Measurements from ENCODE around the gene ARSI. TPM values are rescaled to one million over a fixed set of nuclear protein-coding genes. Genes with fewer than 3 reads are reported as not detected.

The ARSI gene
- total and polyA plus RNA-seq, 2 of the 4 experiments (the other 2 are of a cell fraction), result 14.8 to 15.2 TPM

- peak overlapping the region; percentile 99 for H3K4ac ChIP-seq (ENCODE audit: low read depth, low read length)
- H3K4me1 ChIP-seq (ENCODE audit: control insufficient read depth, insufficient read depth, low read length), result peaks cover 36% of the 10 kb centered on the region
- dilution Hi-C loops (cut with HindIII; ENCODE audit: low sequenced_read_pairs, unreplicated experiment), result no loop called here
- no peaks in the 10 kb centered on the region for H3K27me3 ChIP-seq (ENCODE audit: control insufficient read depth, insufficient read depth, low read length)
- peak overlapping the region; percentile 97 for H4K5ac ChIP-seq (ENCODE audit: low read depth, low read length)
- CTCF ChIA-PET, result interaction anchor here (1.0 to 1.1 kb wide), 3 partner anchors 9 to 101 kb away, joined by 3 to 6 read pairs (median 3); no protein-coding TSS in a partner anchor
- peak overlapping the region; percentile 77 for H2AK9ac ChIP-seq (replicated peaks; ENCODE audit: low read depth, low read length, poor library complexity)
- H2BK15ac ChIP-seq (ENCODE audit: low read depth, low read length), result peak overlapping the region; percentile 97
- peak overlapping the region; percentile 95 for H3K14ac ChIP-seq (replicated peaks; ENCODE audit: low read depth, low read length)
- no TSS peak for BruUV-seq (replicated peaks)
- TF ChIP-seq NFE2L2 (IDR thresholded peaks at IDR 0.05; ENCODE audit: low read depth, low read length) (0 out of 2 replicates have a peak, but pooled peaks have one; percentile 5), RCOR1 (IDR thresholded peaks at IDR 0.05; ENCODE audit: insufficient replicate concordance, low read length) (no peak), MAZ (IDR thresholded peaks at IDR 0.05; ENCODE audit: borderline replicate concordance, low read depth, low read length) (no peak)
- H2BK20ac ChIP-seq (ENCODE audit: low read depth, low read length), result peak overlapping the region; percentile 88
- peaks cover 42% of the 10 kb centered on the region for H3K9me1 ChIP-seq (ENCODE audit: insufficient read depth, low read length)
- no peak overlapping the region for H3K56ac ChIP-seq (ENCODE audit: extremely low read depth, insufficient read depth, low read length)
- peak overlapping the region; percentile 97 for H2BK5ac ChIP-seq (ENCODE audit: low read depth, low read length, poor library complexity, severe bottlenecking)
- intact Hi-C loops (cut with micrococcal nuclease), result no loop called here
- H2BK120ac ChIP-seq (ENCODE audit: low read depth, low read length), result peak overlapping the region; percentile 97
- no peak for DNase-seq
- in situ Hi-C loops (cut with MboI; ENCODE audit: low sequenced_read_pairs), result no loop called here
- 76% methylated on average over 5 of the region's 9 CpGs; no CpG with 5 or more reads in 1 of the 2 experiments for WGBS, 2 experiments (ENCODE audit: extremely low coverage in 2 of 2, insufficient read length in 1 of 2)
- H4K91ac ChIP-seq (ENCODE audit: insufficient read depth, low read depth, low read length), result peak overlapping the region; percentile 91
- H4K20me1 ChIP-seq (ENCODE audit: insufficient read depth, low read length), result peaks cover 5% of the 10 kb centered on the region; the same call in 1 of the 2 replicates
- peak overlapping the region; percentile 84 for H3K27ac ChIP-seq (ENCODE audit: insufficient read depth, low read length)
- peak overlapping the region; percentile 85 for H2AFZ ChIP-seq (replicated peaks; ENCODE audit: low read length, poor library complexity)
- H4K8ac ChIP-seq (ENCODE audit: low read depth in 2 of 2, low read length in 2 of 2), result peak overlapping the region; percentile 78 to 94
- H3K4me2 ChIP-seq (ENCODE audit: low read depth, low read length), result no peak overlapping the region
- peak overlapping the region; percentile 83 for H3K23ac ChIP-seq (ENCODE audit: low read depth, low read length)
- peak overlapping the region; percentile 99 for H2AK5ac ChIP-seq (ENCODE audit: low read depth, low read length)
- peak overlapping the region; percentile 81 for H3K18ac ChIP-seq (ENCODE audit: low read depth, low read length)
- no peak overlapping the region for H3K4me3 ChIP-seq (ENCODE audit: insufficient read depth, low read depth, low read length)
- POLR2A ChIA-PET (ENCODE audit: unreplicated experiment), result no interaction called here
- H3K9ac ChIP-seq (ENCODE audit: low read depth, low read length), result 0 out of 2 replicates have a peak overlapping the region, but pooled peaks have one; percentile 23
- H3K79me1 ChIP-seq (ENCODE audit: low read depth in 1 of 2, low read length in 2 of 2), result peaks cover 0 to 8% of the 10 kb centered on the region in 2 experiments; a peak in 2 of 4 replicates
- no peaks in the 10 kb centered on the region for H3K36me3 ChIP-seq (ENCODE audit: control insufficient read depth, insufficient read depth, low read length)
- H3K9me3 ChIP-seq (ENCODE audit: control insufficient read depth, insufficient read depth, low read length), result no peaks in the 10 kb centered on the region
- ATAC-seq (ENCODE audit: low read depth), result no peak
Observed at GRCh38 chr5:150318613-150319483, 16.1 kb upstream of the ARSI start.
